Right cardiac atrium (tissue), 5 donors: Measurements from ENCODE around the gene STARD9. TPM values are rescaled to one million over a fixed set of nuclear protein-coding genes. Genes with fewer than 3 reads are reported as not detected.

Experiments
- ATAC-seq, 2 donors: fragments of 200-7000 bp; cut with Tn5 transposase; one replicate each; pipeline versions ENCODE4 v1.8.0 to v1.9.1; 2020; ENCODE audit warnings: moderate library complexity in 2 of 2, mild to moderate bottlenecking in 1 of 2
- DNase-seq, 3 donors: peaks; one replicate each; pipeline ENCODE4 v3.0.0-alpha.2; 2020
- H3K27ac ChIP-seq: one replicate; pipeline ENCODE4 v1.5.1; 2013; ENCODE audit warnings: mild to moderate bottlenecking, low read length, control low read depth, moderate library complexity
- H3K27me3 ChIP-seq: one replicate; pipeline ENCODE4 v1.6.1; 2013; ENCODE audit not compliant: control insufficient read depth, insufficient read depth
- H3K4me1 ChIP-seq: one replicate; pipeline ENCODE4 v1.6.1; 2013; ENCODE audit warnings: low read length; ENCODE audit not compliant: control insufficient read depth, insufficient read depth
- H3K4me3 ChIP-seq: one replicate; pipeline ENCODE4 v1.5.1; 2013; ENCODE audit warnings: low read length, control low read depth
- H3K9me3 ChIP-seq: one replicate; pipeline ENCODE4 v1.6.1; 2013; ENCODE audit warnings: low read length; ENCODE audit not compliant: control insufficient read depth
- WGBS: extraction: QIAGEN DNeasy Blood & Tissue Kit; methylation state at CpG from one replicate; pipeline ENCODE4 v1.1.7; 2013; 5-methylcytosine and 5-hydroxymethylcytosine counted together
- intact Hi-C, 4 donors: fragments of 100-400 bp; cut with DNase I; formaldehyde crosslinking; loops; one replicate each; pipeline versions ENCODE4 v1.11.0 to v1.14.0; 2022 to 2023
- long read RNA-seq, 4 donors: library from polyadenylated mRNA; unstranded; transcript quantifications; one replicate each; pipeline ENCODE4 v2.0.0, GENCODE V29; 2020 to 2021
- polyA plus RNA-seq: library from polyadenylated mRNA; stranded (reverse); fragments of 200-250 nt; gene quantifications from one replicate; pipeline ENCODE4 v1.2.3, GENCODE V29; 2013
- total RNA-seq, 4 donors: library from RNA; stranded (reverse); fragmentation: NEBNext Ultra II Directional; extraction: Animal tissue kit (Norgen Biotek cat#: 25700); gene quantifications; one replicate each; pipeline ENCODE4 v1.2.1, GENCODE V29; 2021
- donor health status: healthy with polysubstance abuse.
- donor health status: DM: no; HTN: yes; CAD: no.
- donor health status: DM: no; HTN: no; CAD: no.
- donor health status: DM: no; HTN: yes; CAD: no; lungs with severe emphysema.
- donor health status: DM: yes; HTN: yes; CAD: no.

The STARD9 gene
- 10 to 100 TPM in 3 of 4 donors, 1 to 10 TPM in 1; 9.9 to 12.0 (median 11.5) TPM for total RNA-seq
- polyA plus RNA-seq, result 8.6 TPM
- long read RNA-seq, donor 1, partial matches to known transcripts, result 9 of 10 reads
- long read RNA-seq, donor 1, other reads (novel, unspliced or antisense), result 1 of 10 reads
- long read RNA-seq, donor 2, partial matches to known transcripts, result 0 of 1 reads
- long read RNA-seq, donor 2, other reads (novel, unspliced or antisense), result 1 of 1 reads
- long read RNA-seq, donor 3, partial matches to known transcripts, result 2 of 5 reads
- long read RNA-seq, donor 3, other reads (novel, unspliced or antisense), result 3 of 5 reads
- long read RNA-seq, donor 4, partial matches to known transcripts, result 4 of 5 reads
- long read RNA-seq, donor 4, other reads (novel, unspliced or antisense), result 1 of 5 reads

DNA sequence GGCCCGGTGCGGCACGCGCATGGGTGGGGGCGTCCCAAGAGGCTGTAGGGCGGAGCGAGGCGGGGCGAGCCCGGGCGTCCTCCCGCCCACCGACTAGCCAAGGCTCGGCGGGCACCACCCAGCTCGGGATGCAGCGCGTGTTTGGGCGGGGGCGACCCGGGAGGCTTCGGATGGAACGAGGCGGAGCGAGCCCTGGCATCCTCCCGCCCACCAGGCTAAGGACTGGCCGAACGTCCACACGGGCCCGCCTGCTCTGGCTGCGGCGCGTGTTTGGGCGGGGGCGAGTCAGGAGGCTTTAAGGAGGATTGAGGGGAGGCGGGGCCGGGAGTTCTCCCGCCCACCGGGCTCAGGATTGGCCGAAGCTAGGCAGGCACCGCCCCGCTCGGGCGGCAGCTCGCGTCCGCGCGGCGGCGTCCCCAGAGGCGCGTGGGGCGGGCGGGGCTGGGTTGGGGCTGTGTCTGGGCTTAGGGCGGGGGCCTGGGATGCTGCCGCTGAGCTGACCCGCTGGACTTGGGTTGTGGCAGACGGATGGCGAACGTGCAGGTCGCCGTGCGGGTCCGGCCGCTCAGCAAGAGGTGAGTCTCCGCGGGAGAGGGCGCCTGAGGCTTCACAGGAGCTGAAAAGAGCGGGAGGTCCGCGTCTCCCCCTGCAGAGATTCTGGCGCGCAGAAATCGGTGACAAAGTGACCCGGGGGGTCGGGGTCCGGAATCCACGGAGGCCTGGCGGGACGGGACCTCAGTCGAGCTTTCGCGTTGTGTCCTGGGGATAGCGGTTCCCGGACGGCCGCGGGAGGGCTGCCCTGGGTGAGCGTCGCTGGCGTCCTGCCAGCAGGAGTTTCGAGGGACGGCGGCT is at the start of gene STARD9:
Gene STARD9, plus strand, starts transcription at position 419 of the 852 bp plus-strand sequence. Its CDS starts 110 bp downstream, at position 529.
- under 1% methylated on average over 95 of the region's 95 CpGs for WGBS
- Histone ChIP-seq H3K4me3 (peak within 1 kb of the TSS; percentile 77), H3K4me1 (peaks cover 3% of the 10 kb centered on the region), H3K27ac (peak within 1 kb of the TSS; percentile 85), H3K9me3 (no peaks in the 10 kb centered on the region), H3K27me3 (no peaks in the 10 kb centered on the region)
- intact Hi-C loops, result no loop called here
- ATAC-seq, result peak; percentile 98
- peak; percentile 99 to 100 (median 100) for DNase-seq

DNA sequence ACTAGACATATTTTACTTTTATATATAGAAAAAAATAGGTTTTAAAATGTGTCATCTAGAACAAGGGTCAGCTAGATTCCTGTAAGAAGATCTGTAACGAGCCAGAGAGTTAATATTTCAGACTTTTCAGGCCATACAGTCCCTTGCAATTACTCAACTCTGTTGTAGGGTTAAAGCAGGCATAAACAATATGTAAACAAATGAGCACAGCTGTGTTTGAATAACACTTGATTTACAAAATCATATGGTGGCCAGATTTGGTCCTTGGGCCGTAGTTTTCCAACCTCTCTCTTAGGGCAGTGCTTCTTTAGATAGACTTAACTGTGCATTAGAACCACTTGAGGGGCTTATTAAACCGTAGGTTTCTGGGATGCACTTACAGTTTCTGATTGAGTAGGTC is 46.4 kb upstream of the STARD9 start:
- Histone ChIP-seq H3K27ac (no peak overlapping the region), H3K27me3 (no peaks in the 10 kb centered on the region), H3K9me3 (no peaks in the 10 kb centered on the region), H3K4me1 (no peaks in the 10 kb centered on the region), H3K4me3 (no peak overlapping the region)
- WGBS, result 95% methylated on average over 3 of the region's 3 CpGs
- intact Hi-C loops, result no loop called here
- no peak for ATAC-seq
- no peak for DNase-seq

DNA sequence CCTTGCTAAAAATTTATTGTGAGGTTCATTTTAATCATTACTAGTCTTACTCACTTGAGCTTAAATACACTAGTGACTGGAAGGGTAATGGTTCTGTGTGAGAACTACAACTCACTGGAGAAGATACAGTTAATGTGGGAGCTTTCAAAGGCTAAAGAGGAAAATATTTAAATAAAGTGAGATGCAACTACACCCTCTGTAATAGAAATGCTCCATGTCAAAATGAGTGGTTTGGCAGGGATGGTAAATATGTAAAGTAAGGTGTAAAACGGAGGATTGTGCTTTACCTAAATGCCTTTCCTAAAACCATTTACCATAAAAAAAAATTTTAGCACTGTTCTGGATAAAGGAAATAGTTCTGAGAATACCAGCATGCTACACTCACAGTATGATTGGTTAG is 42.2 kb upstream of the STARD9 start:
- H3K9me3 ChIP-seq, result no peaks in the 10 kb centered on the region
- no peak overlapping the region for H3K27ac ChIP-seq
- intact Hi-C loops, result no loop called here
- H3K4me1 ChIP-seq, result no peaks in the 10 kb centered on the region
- ATAC-seq, result no peak
- no peak for DNase-seq
- no peaks in the 10 kb centered on the region for H3K27me3 ChIP-seq
- 96% methylated on average over 1 of the region's 1 CpG for WGBS
- H3K4me3 ChIP-seq, result no peak overlapping the region

DNA sequence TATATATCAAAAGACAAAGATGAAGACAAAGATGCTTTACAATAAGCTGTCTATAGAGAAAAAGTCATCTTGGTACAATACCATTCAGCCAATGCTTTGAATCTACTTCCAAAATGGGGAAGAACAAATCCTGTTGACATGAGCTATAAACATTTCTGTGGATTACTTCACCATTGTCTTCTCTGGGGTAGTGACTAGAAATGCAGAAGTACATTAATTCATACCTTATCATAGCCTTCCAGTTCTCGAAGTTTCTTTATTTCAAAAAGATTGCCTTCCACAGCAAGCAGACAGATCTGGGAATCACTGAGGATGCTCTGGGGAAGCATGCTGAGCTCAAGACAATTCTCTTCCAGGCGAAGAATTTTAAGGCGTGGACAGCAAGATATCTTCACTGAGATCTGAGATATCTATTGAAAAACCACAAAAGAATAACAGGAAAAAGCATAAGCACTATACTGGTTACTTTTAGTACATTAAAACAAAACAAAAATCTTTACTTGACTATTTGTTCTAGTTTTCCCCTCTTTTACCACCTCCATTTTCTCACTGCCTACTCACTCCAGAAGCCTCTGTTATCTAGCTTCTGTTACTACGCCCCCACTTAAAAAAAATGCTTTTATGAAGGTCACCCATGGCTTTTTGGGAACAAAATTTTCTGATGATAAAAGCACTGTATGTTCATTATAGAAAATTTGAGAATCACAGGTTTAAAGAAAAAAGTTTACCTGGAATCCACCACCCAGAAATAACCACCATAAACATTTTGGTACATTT is 30.4 kb upstream of the STARD9 start:
- WGBS, result 81% methylated on average over 4 of the region's 4 CpGs
- ATAC-seq (no peak), DNase-seq (no peak)
- intact Hi-C loops, result loop anchor here in 1 of 4 donors (5.0 kb wide), 1 partner anchor 107 kb away; no protein-coding TSS in a partner anchor
- no peaks in the 10 kb centered on the region for H3K9me3 ChIP-seq
- H3K27ac ChIP-seq, result no peak overlapping the region
- no peak overlapping the region for H3K4me3 ChIP-seq
- no peaks in the 10 kb centered on the region for H3K27me3 ChIP-seq
- H3K4me1 ChIP-seq, result no peaks in the 10 kb centered on the region

DNA sequence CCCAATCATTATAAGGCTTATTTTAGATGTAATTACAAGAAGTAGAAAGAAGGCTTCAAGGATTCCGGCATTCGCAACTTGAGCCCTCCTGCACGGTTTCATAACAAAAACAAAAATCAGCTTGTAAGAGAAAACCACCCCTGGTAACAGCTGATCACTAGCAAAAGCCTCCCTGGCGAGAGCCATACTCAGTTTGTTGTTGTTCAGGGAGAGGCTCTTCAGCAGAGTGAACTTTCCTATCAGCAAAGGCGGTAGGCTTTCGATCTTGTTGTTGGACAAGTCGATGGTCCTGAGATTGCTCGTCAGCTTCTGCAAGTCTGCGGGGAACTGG is 27.5 kb upstream of the STARD9 start:
- WGBS, result 2% methylated on average over 9 of the region's 9 CpGs
- peak in 1 of 2 donors; percentile 17 for ATAC-seq
- intact Hi-C loops, result loop anchor here in 1 of 4 donors (5.0 kb wide), 1 partner anchor 104 kb away; no protein-coding TSS in a partner anchor
- Histone ChIP-seq H3K4me1 (no peaks in the 10 kb centered on the region), H3K9me3 (no peaks in the 10 kb centered on the region), H3K27ac (peak overlapping the region; percentile 79), H3K4me3 (peak overlapping the region; percentile 87), H3K27me3 (no peaks in the 10 kb centered on the region)
- no peak for DNase-seq

DNA sequence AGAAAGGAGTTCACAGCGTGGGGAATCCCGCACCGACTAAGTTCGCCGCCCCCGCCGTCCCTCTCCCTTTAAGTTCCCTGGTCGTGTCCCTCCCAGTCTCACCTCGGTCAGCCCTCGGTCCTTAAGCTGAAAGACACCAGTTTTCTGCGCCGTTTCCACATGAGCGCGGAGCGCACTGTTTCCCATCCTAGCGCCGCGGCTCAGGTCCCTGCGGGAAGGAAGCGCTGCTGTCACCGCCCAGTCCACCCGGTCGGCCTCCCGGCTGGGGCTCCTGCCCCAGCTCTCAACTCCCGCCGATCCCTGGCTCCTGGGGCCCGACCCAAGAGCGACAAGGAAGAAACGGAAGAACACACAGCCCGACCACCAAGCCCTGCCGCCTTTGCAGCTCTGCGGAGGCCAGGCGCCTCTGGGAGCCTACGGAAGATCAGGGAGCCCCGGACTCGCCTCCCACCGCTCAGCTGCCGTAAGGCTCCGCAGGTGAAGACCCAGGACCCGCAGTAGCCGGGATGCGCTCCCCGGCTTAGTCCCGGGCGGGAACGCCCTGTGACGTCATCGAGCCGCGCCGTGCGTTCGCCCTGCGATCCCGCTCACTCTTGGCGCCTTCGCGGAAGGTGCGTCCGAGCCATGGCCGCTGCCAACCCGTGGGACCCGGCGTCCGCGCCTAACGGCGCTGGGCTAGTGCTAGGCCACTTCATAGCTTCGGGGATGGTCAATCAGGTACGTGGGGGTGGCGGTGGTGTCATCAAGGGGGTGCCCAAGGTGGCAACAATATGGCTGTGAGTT is 27.0 kb upstream of the STARD9 start, which contains the start of the genes HAUS2 and LRRC57:
Gene HAUS2, plus strand, starts transcription at position 590 of the 783 bp plus-strand sequence. Its CDS starts 35 bp downstream, at position 625.
Gene LRRC57, minus strand, starts transcription at position 545 of the 783 bp plus-strand sequence. Its CDS starts 359 bp downstream, at position 186.
- peak within 1 kb of the TSS; percentile 87 for H3K4me3 ChIP-seq
- H3K27ac ChIP-seq, result peak within 1 kb of the TSS; percentile 79
- ATAC-seq (peak; percentile 96 to 97), DNase-seq (peak; percentile 91 to 96 (median 95))
- intact Hi-C loops, result loop anchor here in 1 of 4 donors (5.0 kb wide), 1 partner anchor 104 kb away; no protein-coding TSS in a partner anchor
- no peaks in the 10 kb centered on the region for H3K9me3 ChIP-seq
- WGBS, result under 1% methylated on average over 71 of the region's 71 CpGs
- no peaks in the 10 kb centered on the region for H3K4me1 ChIP-seq
- H3K27me3 ChIP-seq, result no peaks in the 10 kb centered on the region

DNA sequence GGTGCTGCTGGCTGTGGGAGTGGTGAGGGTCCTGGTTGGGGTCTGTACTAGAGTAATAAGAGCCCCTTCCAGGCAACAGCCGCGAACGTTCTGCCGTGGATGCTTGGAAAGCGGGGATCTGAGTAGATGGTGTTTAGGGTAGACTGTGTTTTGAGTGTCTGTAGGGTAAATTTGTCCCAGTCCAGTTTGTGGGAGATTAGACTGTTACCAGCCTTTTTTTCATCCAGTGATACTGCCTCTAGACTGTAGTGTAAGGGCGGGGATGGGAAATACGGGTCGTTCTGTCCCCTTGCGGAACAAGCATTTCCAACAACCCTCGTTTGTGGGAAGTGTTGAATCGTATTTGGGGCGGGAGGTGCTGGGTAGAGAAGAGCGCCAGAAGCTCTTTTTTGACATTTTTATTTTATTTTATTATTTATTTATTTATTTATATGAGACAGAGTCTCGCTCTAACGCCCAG is 26.3 kb upstream of the STARD9 start:
- DNase-seq, result no peak
- Histone ChIP-seq H3K9me3 (no peaks in the 10 kb centered on the region), H3K27me3 (no peaks in the 10 kb centered on the region), H3K27ac (peak overlapping the region; percentile 79), H3K4me3 (peak overlapping the region; percentile 87), H3K4me1 (no peaks in the 10 kb centered on the region)
- intact Hi-C loops, result loop anchor here in 1 of 4 donors (5.0 kb wide), 1 partner anchor 103 kb away; no protein-coding TSS in a partner anchor
- peak; percentile 48 to 65 for ATAC-seq
- under 1% methylated on average over 15 of the region's 15 CpGs for WGBS

DNA sequence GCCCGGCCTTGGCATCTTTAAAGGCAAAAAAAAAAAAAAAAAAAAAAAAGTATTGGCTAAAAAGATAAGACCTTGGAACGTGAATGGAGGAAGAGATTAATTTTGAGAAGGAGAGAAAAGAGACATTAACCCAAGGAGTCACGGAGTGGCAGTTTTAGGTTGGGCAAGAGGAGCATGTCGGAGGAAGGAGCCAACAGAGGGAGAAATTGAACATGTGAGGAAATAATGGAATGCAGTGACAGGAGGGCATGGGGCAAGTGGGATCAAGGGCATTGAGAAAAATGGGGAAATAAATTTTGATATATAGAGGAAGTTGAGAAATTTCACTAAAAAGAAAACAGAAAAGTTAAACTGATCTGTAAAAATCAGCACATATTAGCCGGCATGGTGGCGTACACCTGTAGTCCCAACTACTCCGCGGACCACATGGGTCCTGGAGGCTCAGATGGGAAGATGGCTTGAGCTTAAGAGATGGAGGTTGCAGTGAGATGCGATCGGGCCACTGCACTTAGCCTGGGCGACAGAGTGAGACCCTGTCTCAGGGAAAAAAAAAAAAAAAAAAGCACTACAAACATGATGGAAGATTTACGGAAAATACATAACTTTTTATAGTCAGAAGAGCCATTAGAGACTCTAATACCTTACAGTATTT is 25.5 kb upstream of the STARD9 start:
- no peak for DNase-seq

DNA sequence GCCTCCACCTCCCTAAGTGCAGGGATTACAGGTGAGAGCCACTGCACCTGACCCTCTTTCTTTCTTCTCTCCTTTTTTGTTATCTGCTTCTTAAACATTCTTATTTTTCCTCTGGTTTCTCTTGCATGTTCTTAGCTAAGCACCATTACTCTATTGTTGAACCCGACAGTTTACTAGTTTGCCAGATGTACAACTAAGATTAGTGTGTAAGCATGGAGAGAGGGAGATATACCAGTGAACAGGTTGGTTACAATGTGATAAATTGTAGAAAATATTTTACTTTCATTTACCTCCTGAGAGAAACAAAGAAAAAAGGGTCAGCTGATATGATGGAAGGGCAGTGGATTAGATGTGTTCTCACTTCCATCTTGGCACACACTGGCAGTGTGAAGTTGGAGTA is 21.9 kb upstream of the STARD9 start:
- intact Hi-C loops, result loop anchor here in 1 of 4 donors (10.0 kb wide), 1 partner anchor 91 kb away; no protein-coding TSS in a partner anchor
- Histone ChIP-seq H3K27ac (no peak overlapping the region), H3K4me1 (no peaks in the 10 kb centered on the region), H3K27me3 (no peaks in the 10 kb centered on the region), H3K4me3 (no peak overlapping the region), H3K9me3 (no peaks in the 10 kb centered on the region)
- ATAC-seq, result no peak
- WGBS, result 94% methylated on average over 1 of the region's 1 CpG
- DNase-seq, result no peak

More for the DNA sequence above, 25.5 kb upstream of the STARD9 start:
- H3K9me3 ChIP-seq, result no peaks in the 10 kb centered on the region
- H3K4me3 ChIP-seq, result peak overlapping the region; percentile 87
- no peak for ATAC-seq
- WGBS, result 67% methylated on average over 12 of the region's 12 CpGs
- no peak overlapping the region for H3K27ac ChIP-seq
- intact Hi-C loops, result loop anchor here in 2 of 4 donors (5.0 to 10.0 kb wide), 2 partner anchors 95 to 102 kb away; no protein-coding TSS in a partner anchor
- no peaks in the 10 kb centered on the region for H3K4me1 ChIP-seq
- H3K27me3 ChIP-seq, result no peaks in the 10 kb centered on the region
